GM12873 (cell line): ENCODE measurements around the gene ZSCAN25.

Source experiments
- CTCF ChIP-seq: IDR thresholded peaks from 2 replicates; pipeline ENCODE4 v1.5.1; 2012; ENCODE audit warnings: low read depth, mild to moderate bottlenecking, moderate library complexity, low read length, control low read depth; ENCODE audit not compliant: insufficient read depth; ENCODE audit errors: missing control alignments

Gene ZSCAN25

GRCh38 chr7:99622596-99622995, 5.8 kb downstream of the ZSCAN25 start:
- no peak for TF ChIP-seq CTCF

GRCh38 chr7:99623091-99623693, 6.4 kb downstream of the ZSCAN25 start:
- no peak for TF ChIP-seq CTCF

DNA sequence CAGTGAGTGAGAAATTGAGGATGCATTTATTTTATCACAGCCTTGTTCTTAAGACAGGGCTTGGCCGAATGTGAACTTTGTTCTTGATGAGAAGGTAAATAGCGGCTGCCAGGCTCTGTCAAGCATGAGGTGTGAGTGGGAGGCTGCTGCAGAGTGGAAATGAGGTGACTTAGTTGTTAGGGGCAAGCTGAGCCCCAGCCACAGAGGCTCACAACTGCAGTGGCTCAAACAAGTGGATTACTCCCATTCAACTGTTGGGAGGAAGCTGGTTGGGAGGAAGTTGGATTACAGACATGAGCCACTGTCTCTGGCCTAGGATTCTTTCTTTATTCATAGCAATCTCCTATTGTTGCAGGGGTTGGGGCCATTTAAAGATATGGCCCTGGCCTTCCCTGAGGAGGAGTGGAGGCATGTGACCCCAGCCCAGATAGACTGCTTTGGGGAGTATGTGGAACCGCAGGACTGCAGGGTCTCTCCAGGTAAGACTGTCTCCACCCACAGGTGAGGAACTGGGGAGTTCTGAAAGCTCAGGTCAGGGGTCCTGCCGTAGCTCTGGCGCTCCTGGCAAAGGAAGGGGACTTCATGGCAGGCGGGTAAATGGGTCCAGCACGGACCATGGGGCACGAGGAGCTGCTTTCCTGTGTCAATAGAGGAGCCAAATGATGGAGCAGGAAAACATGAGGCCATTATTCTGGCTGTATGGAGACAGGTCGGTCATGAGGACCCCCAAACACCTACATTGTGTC, 7.1 kb downstream of the ZSCAN25 start:
- TF ChIP-seq CTCF: no peak

GRCh38 chr7:99624484-99624883, 7.7 kb downstream of the ZSCAN25 start:
- TF ChIP-seq CTCF: no peak

DNA sequence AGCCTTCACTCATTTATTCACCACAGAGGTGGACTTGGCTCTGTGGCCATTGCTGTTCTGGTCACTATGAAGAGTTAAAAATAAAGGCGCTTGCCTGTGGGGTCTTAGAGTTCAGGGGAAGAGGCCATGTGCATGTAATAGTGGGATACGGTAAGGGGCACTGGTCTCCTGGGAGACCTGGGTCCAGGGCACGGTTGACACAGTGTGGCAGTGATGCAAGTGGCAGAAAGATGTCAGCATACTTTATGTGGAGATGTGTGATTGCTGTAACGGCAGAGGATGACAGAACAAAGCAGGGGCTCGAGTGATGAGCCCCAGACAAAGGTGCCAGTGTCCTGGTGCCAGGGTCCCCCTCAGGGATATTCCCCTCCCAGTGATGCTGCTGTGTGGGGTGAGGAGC, 8.6 kb downstream of the ZSCAN25 start:
- TF ChIP-seq CTCF: no peak

- TF ChIP-seq CTCF: no peak
Observed at GRCh38 chr7:99625961-99626360, 9.2 kb downstream of the ZSCAN25 start.

- TF ChIP-seq CTCF: no peak
Observed at GRCh38 chr7:99626661-99627060, 9.9 kb downstream of the ZSCAN25 start.
